ENCODE measurements around the gene CBY3. TPM values are rescaled to one million over a fixed set of nuclear protein-coding genes. Genes with fewer than 3 reads are reported as not detected.

CBY3 gene
- total and polyA plus RNA-seq, 2 of the 13 experiments (the other 11 are each of a cell fraction or from before 2014, with no cell fraction given), result not detected

DNA sequence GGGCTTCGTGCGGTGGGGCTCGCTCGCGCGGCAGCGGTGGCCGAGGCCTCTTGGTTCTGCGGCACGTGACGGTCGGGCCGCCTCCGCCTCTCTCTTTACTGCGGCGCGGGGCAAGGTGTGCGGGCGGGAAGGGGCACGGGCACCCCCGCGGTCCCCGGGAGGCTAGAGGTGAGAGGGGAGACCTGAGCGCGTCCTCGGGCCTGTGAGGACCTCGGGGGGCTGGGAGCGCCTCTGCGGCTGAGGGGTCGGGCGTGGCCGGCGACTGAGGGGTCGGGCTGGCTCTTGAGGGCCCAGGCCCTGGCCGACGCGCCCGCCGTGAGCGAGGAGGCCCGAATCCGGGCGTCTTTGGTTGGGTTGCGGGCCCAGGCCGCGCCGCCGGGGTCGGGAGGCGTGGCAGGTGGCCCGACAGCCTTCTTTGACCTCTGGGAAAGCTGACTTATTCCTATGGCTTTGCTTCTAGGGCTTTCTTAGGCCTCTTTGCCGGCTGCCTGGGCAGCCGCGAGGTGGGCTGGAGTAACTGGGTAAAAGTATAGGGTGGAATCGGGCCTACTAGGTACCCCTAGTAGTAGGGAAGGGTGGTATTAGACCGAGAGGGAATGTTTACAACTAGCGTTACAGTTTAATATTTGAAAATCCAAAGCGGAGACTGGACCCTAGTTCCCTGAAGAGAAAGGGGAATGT is 18.2 kb upstream of the CBY3 start, which contains the start of gene CANX:
CANX (plus strand) TSS at position 33 of the 681 bp plus-strand sequence. CDS start 6,715 bp downstream, outside the sequence.
- intact Hi-C loops (cut with micrococcal nuclease; ENCODE audit: unreplicated experiment), result loop anchor here (1.0 to 5.0 kb wide), 2 partner anchors 19 to 77 kb away; partner anchors contain the start of gene HNRNPH1
- no TSS peak for BruUV-seq (replicated peaks)
- Histone ChIP-seq H2AFZ (ENCODE audit: low read length) (no peak within 1 kb of the TSS), H3K36me3 (replicated peaks in 1 of 2; ENCODE audit: control insufficient read depth in 1 of 2, insufficient read depth in 2 of 2, low read length in 2 of 2) (peaks cover 0 to 13% of the 10 kb centered on the region in 2 experiments; a peak in 1 of 5 replicates), H3K27me3 (ENCODE audit: control insufficient read depth in 1 of 2, insufficient read depth in 2 of 2, low read length in 2 of 2) (no peaks in the 10 kb centered on the region; a peak in 1 of 5 replicates), H3K9ac (ENCODE audit: insufficient read depth, low read depth, low read length) (peak within 1 kb of the TSS; percentile 99), H3K9me3 (ENCODE audit: low read length) (no peaks in the 10 kb centered on the region), H3K4me2 (ENCODE audit: low read depth, low read length) (peak within 1 kb of the TSS; percentile 88), H3K4me3 (replicated peaks in 1 of 3; ENCODE audit: insufficient read depth in 1 of 3, low read depth in 2 of 3, low read length in 3 of 3) (peak within 1 kb of the TSS; percentile 74 to 91 (median 91)), H3K79me2 (ENCODE audit: insufficient read depth, low read length) (peaks cover 57% of the 10 kb centered on the region), H4K20me1 (ENCODE audit: insufficient read depth, low read length) (peaks cover 34% of the 10 kb centered on the region), H3K4me1 (ENCODE audit: insufficient read depth, low read length) (peaks cover 61% of the 10 kb centered on the region), H3K27ac (ENCODE audit: extremely low read length, insufficient read depth, low read length) (peak within 1 kb of the TSS; percentile 96)
- in situ Hi-C loops (cut with HindIII; ENCODE audit: extremely low pct_ligation_motif_present, low pct_unique_long_range_greater_than_20kb), result no loop called here
- no peak for DNase-seq (ENCODE audit: low spot score)
- CTCF ChIA-PET (ENCODE audit: low intra/inter-chr PET ratio, low total read pairs), result interaction anchor here (1.2 kb wide), 1 partner anchor 31 kb away, joined by 3 read pairs; no protein-coding TSS in a partner anchor
- no peak for FAIRE-seq
- POLR2A ChIA-PET, result interaction anchor here (3.1 to 6.8 kb wide), 4 partner anchors 19 to 75 kb away, joined by 11 to 42 read pairs (median 32); partner anchors contain the start of genes CBY3, HNRNPH1 and MAML1
- under 1% methylated on average over 22 of the region's 58 CpGs for WGBS (ENCODE audit: low lambda C conversion rate)
- no peak; the same call in 2 of the 3 replicates for ATAC-seq
- TF ChIP-seq PHF20 (CRISPR knock-in tag; IDR thresholded peaks at IDR 0.05) (peak; percentile 30; the same call in 1 of the 2 replicates), ZNF674 (CRISPR knock-in tag; IDR thresholded peaks at IDR 0.05; ENCODE audit: low read depth) (no peak), ZNF142 (CRISPR knock-in tag; IDR thresholded peaks at IDR 0.05) (peak; percentile 55; the same call in 1 of the 2 replicates), NR1H2 (CRISPR knock-in tag; IDR thresholded peaks at IDR 0.05; ENCODE audit: borderline replicate concordance, low read depth) (0 out of 2 replicates have a peak, but pooled peaks have one; percentile 64), ELF3 (CRISPR knock-in tag; IDR thresholded peaks at IDR 0.05) (no peak), PTBP1 (IDR thresholded peaks at IDR 0.05; ENCODE audit: low read depth, low read length, poor library complexity, severe bottlenecking) (no peak), ZNF343 (CRISPR knock-in tag; IDR thresholded peaks at IDR 0.05) (peak; percentile 73; the same call in 1 of the 2 replicates), HOXA7 (CRISPR knock-in tag; IDR thresholded peaks at IDR 0.05) (no peak), ZNF468 (CRISPR knock-in tag; IDR thresholded peaks at IDR 0.05) (peak; percentile 89; the same call in 1 of the 2 replicates), NFE2 (CRISPR knock-in tag; IDR thresholded peaks at IDR 0.05) (no peak), ZSCAN12 (CRISPR knock-in tag; IDR thresholded peaks at IDR 0.05) (0 out of 2 replicates have a peak, but pooled peaks have one; percentile 15), BCL6 (CRISPR knock-in tag; IDR thresholded peaks at IDR 0.05) (no peak), GABPB1 (CRISPR knock-in tag; IDR thresholded peaks at IDR 0.05) (peak; percentile 58; the same call in 1 of the 2 replicates), ZNF263 (CRISPR knock-in tag; IDR thresholded peaks at IDR 0.05) (no peak; the same call in 1 of the 2 replicates), NR2F2 (IDR thresholded peaks at IDR 0.05; ENCODE audit: borderline replicate concordance, low read depth) (peak; percentile 10; the same call in 1 of the 2 replicates), ETV6 (CRISPR knock-in tag; conservative IDR thresholded peaks at IDR 0.05) (peak; percentile 39; the same call in 1 of the 2 replicates), MAX (IDR thresholded peaks at IDR 0.05) (peak; percentile 97)
- TF ChIP-seq, protein P1, sequence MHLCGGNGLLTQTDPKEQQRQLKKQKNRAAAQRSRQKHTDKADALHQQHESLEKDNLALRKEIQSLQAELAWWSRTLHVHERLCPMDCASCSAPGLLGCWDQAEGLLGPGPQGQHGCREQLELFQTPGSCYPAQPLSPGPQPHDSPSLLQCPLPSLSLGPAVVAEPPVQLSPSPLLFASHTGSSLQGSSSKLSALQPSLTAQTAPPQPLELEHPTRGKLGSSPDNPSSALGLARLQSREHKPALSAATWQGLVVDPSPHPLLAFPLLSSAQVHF (CRISPR knock-in tag; IDR thresholded peaks at IDR 0.05), result 0 out of 2 replicates have a peak, but pooled peaks have one; percentile 51

All from HepG2 (cell line).